Activated T-cell treated with anti-CD3 and anti-CD28 coated beads, Interleukin-2, amount 50 U/mL, for 24 hours (primary cell): ENCODE results near the gene LIN54.
"Not testable (repeated sequence)": the region's sequence is repeated elsewhere in the genome, so short reads cannot be mapped to it uniquely, and the experiment has no call there.

Experiments used
- DNase-seq: peaks from one replicate; pipeline ENCODE4 v3.0.0-alpha.2; 2020
- H3K27ac Mint-ChIP-seq: 2 replicates; pipeline ENCODE4 v1.8.0; 2020; ENCODE audit warnings: mild to moderate bottlenecking, mixed read lengths
- H3K27me3 Mint-ChIP-seq: 2 replicates; pipeline ENCODE4 v1.8.0; 2020; ENCODE audit warnings: mixed read lengths
- H3K36me3 Mint-ChIP-seq: 2 replicates; pipeline ENCODE4 v1.8.0; 2020; ENCODE audit warnings: low read depth, mixed read lengths
- H3K4me1 Mint-ChIP-seq: 2 replicates; pipeline ENCODE4 v1.8.0; 2020; ENCODE audit warnings: low read depth, mixed read lengths
- H3K4me3 Mint-ChIP-seq: 2 replicates; pipeline ENCODE4 v1.8.0; 2020; ENCODE audit warnings: mild to moderate bottlenecking, moderate library complexity, mixed read lengths
- H3K9me3 Mint-ChIP-seq: 2 replicates; pipeline ENCODE4 v1.8.0; 2020; ENCODE audit warnings: mixed read lengths

Gene LIN54

DNA sequence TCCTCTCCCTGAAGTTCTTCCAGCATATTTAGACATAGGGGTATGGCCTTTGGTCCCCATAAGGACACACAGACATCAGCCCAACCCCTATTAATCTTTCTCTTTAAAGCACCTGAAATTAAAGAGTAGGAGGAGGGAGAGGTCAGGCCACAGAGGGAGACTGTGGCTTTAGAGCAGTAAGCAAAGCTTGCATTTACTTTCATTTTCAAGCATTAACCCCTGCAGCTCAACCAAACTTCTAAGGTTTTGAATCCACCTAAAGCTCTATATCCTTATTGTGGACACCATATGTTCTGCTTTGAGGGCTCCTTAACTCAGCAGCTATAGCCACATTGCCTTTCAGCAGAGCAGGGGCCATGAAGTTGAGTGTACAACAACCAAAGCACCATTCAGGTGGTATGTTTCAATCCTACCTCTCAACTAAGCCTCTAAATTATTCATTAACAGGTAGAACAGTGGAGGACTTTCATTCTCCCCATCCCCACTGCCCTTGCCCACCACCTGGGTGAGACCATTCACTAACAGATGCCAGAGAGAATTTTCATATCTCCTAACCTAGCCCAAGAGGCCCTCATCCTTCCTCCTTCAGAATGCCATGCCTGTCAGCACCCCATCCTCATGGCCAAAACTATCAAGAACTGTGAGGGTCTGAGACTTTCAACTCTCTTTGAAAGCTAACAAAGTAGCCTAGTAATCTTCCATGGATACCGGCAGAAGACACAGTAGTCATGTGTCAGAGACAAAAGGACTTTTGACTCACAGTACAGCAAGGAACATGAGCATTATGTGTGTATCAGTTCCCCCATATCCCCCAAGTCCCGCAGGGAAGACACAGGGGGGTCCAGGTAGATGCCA lies 20.8 kb downstream of the LIN54 start:
- Mint-ChIP-seq H3K9me3 (no peaks in the 10 kb centered on the region), H3K27ac (peak overlapping the region; percentile 37), H3K4me1 (peaks cover 26% of the 10 kb centered on the region), H3K4me3 (no peak overlapping the region), H3K27me3 (no peaks in the 10 kb centered on the region), H3K36me3 (peaks cover 26% of the 10 kb centered on the region)
- no peak for DNase-seq

DNA sequence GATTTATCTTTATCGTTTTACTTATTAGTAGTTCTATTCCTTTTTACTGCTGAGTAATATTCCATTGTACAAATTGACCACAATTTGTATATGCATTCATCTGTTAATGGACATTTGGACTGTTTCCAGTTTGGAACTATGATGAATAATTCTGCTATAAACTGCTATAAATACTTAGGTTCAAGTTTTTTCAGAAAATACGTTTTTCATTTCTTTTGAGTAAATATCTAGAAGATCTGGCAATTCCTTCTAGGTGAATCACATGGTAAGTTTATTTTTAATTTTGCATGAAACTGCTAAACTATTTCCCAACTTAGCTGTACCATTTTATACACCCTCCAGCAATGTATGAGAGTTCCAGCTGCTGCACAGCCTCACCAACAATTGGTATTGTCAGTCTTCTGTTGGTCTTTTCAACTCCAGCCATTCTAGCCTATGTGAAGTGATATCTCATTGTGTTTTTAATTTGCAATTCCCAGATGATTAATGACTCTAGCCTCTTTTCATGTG lies 22.2 kb downstream of the LIN54 start:
- no peak overlapping the region for H3K4me3 Mint-ChIP-seq
- H3K4me1 Mint-ChIP-seq: peaks cover 33% of the 10 kb centered on the region
- H3K9me3 Mint-ChIP-seq: no peaks in the 10 kb centered on the region
- H3K27ac Mint-ChIP-seq: no peak overlapping the region
- no peak for DNase-seq
- H3K36me3 Mint-ChIP-seq: peaks cover 36% of the 10 kb centered on the region
- no peaks in the 10 kb centered on the region for H3K27me3 Mint-ChIP-seq

DNA sequence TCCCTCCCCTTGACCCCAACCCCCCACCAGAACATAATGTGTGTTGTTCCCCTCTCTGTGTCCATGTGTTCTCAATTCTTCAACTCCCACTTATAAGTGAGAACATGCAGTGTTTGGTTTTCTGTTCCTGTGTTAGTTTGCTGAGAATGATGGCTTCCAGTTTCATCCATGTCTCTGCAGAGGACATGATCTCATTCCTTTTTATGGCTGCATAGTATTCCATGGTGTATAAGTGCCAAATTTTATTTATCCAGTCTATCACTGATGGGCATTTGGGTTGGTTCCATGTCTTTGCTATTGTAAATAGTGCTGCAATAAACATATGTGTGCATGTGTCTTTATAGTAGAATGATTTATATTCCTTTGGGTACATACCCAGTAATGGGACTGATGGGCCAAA lies 23.1 kb downstream of the LIN54 start:
- H3K36me3 Mint-ChIP-seq: peaks cover 44% of the 10 kb centered on the region
- DNase-seq, H3K27ac Mint-ChIP-seq, H3K27me3 Mint-ChIP-seq, H3K9me3 Mint-ChIP-seq, H3K4me3 Mint-ChIP-seq: not testable (repeated sequence)
- peaks cover 33% of the 10 kb centered on the region for H3K4me1 Mint-ChIP-seq

GRCh38 chr4:82984459-82984858 lies 26.2 kb downstream of the LIN54 start:
- H3K9me3 Mint-ChIP-seq: no peaks in the 10 kb centered on the region
- no peak for DNase-seq
- H3K27ac Mint-ChIP-seq: no peak overlapping the region
- peaks cover 19% of the 10 kb centered on the region for H3K4me1 Mint-ChIP-seq
- peaks cover 55% of the 10 kb centered on the region for H3K36me3 Mint-ChIP-seq
- H3K4me3 Mint-ChIP-seq: no peak overlapping the region
- H3K27me3 Mint-ChIP-seq: no peaks in the 10 kb centered on the region

DNA sequence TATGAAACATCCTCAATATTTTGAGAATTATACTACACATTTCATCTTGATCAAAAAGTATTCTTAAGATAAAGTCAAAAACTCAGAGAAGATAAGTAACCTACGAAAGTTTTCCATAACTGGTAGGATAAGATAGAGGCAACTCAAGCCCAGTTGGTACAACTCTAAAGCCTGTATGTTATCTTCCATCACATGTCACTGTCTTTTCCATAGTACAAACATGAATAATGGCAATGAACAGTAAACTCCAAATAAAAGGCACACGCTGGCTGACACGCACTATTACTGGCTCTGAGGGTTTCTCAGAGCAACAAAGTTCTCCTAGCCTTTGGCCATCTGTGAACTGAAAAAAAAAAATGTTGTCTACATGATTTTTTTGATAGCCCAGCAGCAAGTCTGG lies 27.2 kb downstream of the LIN54 start:
- no peak overlapping the region for H3K27ac Mint-ChIP-seq
- H3K4me1 Mint-ChIP-seq: peaks cover 15% of the 10 kb centered on the region
- H3K27me3 Mint-ChIP-seq: no peaks in the 10 kb centered on the region
- H3K36me3 Mint-ChIP-seq: peaks cover 52% of the 10 kb centered on the region
- DNase-seq: no peak
- no peak overlapping the region for H3K4me3 Mint-ChIP-seq
- H3K9me3 Mint-ChIP-seq: no peaks in the 10 kb centered on the region

- H3K27ac Mint-ChIP-seq: no peak overlapping the region
- H3K36me3 Mint-ChIP-seq: peaks cover 60% of the 10 kb centered on the region
- no peaks in the 10 kb centered on the region for H3K27me3 Mint-ChIP-seq
- no peak overlapping the region for H3K4me3 Mint-ChIP-seq
- H3K4me1 Mint-ChIP-seq: peaks cover 10% of the 10 kb centered on the region
- H3K9me3 Mint-ChIP-seq: no peaks in the 10 kb centered on the region
- DNase-seq: no peak
Observed at GRCh38 chr4:82981138-82981537, 29.5 kb downstream of the LIN54 start.

- no peak for DNase-seq
- H3K27me3 Mint-ChIP-seq: no peaks in the 10 kb centered on the region
- H3K9me3 Mint-ChIP-seq: no peaks in the 10 kb centered on the region
- H3K4me3 Mint-ChIP-seq: no peak overlapping the region
- peaks cover 65% of the 10 kb centered on the region for H3K36me3 Mint-ChIP-seq
- no peak overlapping the region for H3K27ac Mint-ChIP-seq
- H3K4me1 Mint-ChIP-seq: no peaks in the 10 kb centered on the region
Observed at GRCh38 chr4:82975792-82976191, 34.8 kb downstream of the LIN54 start.

GRCh38 chr4:82969414-82969813 lies 41.2 kb downstream of the LIN54 start:
- Mint-ChIP-seq H3K4me3 (no peak overlapping the region), H3K27me3 (no peaks in the 10 kb centered on the region), H3K36me3 (peaks cover 81% of the 10 kb centered on the region)

GRCh38 chr4:82968972-82969371 lies 41.7 kb downstream of the LIN54 start:
- H3K27ac Mint-ChIP-seq: peak overlapping the region; percentile 8
- no peaks in the 10 kb centered on the region for H3K27me3 Mint-ChIP-seq
- H3K9me3 Mint-ChIP-seq: no peaks in the 10 kb centered on the region
- no peak for DNase-seq
- no peaks in the 10 kb centered on the region for H3K4me1 Mint-ChIP-seq
- H3K36me3 Mint-ChIP-seq: peaks cover 81% of the 10 kb centered on the region
- H3K4me3 Mint-ChIP-seq: no peak overlapping the region

More at GRCh38 chr4:82969414-82969813, 41.2 kb downstream of the LIN54 start:
- H3K9me3 Mint-ChIP-seq: no peaks in the 10 kb centered on the region
- H3K27ac Mint-ChIP-seq: no peak overlapping the region
- DNase-seq: no peak
- H3K4me1 Mint-ChIP-seq: no peaks in the 10 kb centered on the region

GRCh38 chr4:82965763-82966162 lies 44.9 kb downstream of the LIN54 start:
- peaks cover 82% of the 10 kb centered on the region for H3K36me3 Mint-ChIP-seq

GRCh38 chr4:82957045-82957444 lies 53.6 kb downstream of the LIN54 start:
- Mint-ChIP-seq H3K27ac (no peak overlapping the region), H3K27me3 (no peaks in the 10 kb centered on the region), H3K9me3 (no peaks in the 10 kb centered on the region), H3K36me3 (peaks cover 64% of the 10 kb centered on the region), H3K4me1 (peaks cover 10% of the 10 kb centered on the region), H3K4me3 (no peak overlapping the region)
- no peak for DNase-seq

More at GRCh38 chr4:82965763-82966162, 44.9 kb downstream of the LIN54 start:
- H3K27ac Mint-ChIP-seq: no peak overlapping the region
- H3K27me3 Mint-ChIP-seq: no peaks in the 10 kb centered on the region
- H3K4me1 Mint-ChIP-seq: peaks cover 1% of the 10 kb centered on the region
- no peaks in the 10 kb centered on the region for H3K9me3 Mint-ChIP-seq
- no peak overlapping the region for H3K4me3 Mint-ChIP-seq
- DNase-seq: no peak

DNA sequence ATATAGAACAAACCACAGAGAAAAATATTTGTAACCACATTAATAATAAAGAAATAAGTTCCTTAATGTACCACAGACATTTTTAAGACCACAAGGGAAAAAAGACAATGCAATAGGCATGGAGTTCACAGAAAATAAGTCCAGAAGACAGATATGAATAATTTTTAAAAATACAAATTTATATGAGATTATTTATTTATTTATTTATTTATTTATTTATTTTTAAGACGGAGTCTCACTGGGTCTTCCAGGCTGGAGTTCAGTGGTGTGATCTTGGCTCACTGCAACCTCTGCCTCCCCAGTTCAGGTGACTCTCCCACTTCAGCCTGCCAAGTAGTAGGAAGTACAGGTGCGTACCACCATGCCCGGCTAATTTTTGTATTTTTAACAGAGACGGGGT lies 56.4 kb downstream of the LIN54 start:
- Mint-ChIP-seq H3K27ac (no peak overlapping the region), H3K36me3 (peaks cover 52% of the 10 kb centered on the region), H3K9me3 (no peaks in the 10 kb centered on the region), H3K4me1 (peaks cover 10% of the 10 kb centered on the region), H3K4me3 (no peak overlapping the region), H3K27me3 (no peaks in the 10 kb centered on the region)
- no peak for DNase-seq

DNA sequence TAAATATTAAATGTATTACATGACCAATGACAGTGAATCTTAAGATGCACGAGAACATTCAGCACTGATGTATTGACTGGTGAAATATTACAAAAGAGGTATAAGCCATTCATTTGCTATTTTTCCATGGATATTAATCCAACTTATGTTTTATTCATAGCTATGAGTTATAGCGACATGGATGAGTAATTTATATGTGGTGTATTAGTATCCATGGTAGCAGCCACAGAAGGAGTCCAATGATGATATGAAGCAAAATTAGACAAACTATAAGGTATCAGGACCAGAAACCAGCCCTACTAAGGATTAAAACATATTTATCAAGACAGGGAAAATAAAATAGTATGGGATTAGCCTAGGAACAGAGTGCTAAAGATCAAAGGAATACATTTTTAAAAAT lies 59.4 kb downstream of the LIN54 start:
- Mint-ChIP-seq H3K4me1 (peaks cover 3% of the 10 kb centered on the region), H3K4me3 (no peak overlapping the region), H3K36me3 (peaks cover 46% of the 10 kb centered on the region), H3K9me3 (no peaks in the 10 kb centered on the region), H3K27me3 (no peaks in the 10 kb centered on the region), H3K27ac (no peak overlapping the region)
- no peak for DNase-seq

GRCh38 chr4:82948647-82949204 lies 61.9 kb downstream of the LIN54 start:
- Mint-ChIP-seq H3K36me3 (peaks cover 45% of the 10 kb centered on the region), H3K9me3 (no peaks in the 10 kb centered on the region), H3K4me3 (no peak overlapping the region), H3K27me3 (no peaks in the 10 kb centered on the region), H3K27ac (no peak overlapping the region), H3K4me1 (peaks cover 2% of the 10 kb centered on the region)
- DNase-seq: no peak

GRCh38 chr4:82947498-82947897 lies 63.1 kb downstream of the LIN54 start:
- H3K27me3 Mint-ChIP-seq: no peaks in the 10 kb centered on the region
- H3K27ac Mint-ChIP-seq: no peak overlapping the region
- peaks cover 47% of the 10 kb centered on the region for H3K36me3 Mint-ChIP-seq
- no peaks in the 10 kb centered on the region for H3K9me3 Mint-ChIP-seq
- no peak for DNase-seq
- peaks cover 2% of the 10 kb centered on the region for H3K4me1 Mint-ChIP-seq
- no peak overlapping the region for H3K4me3 Mint-ChIP-seq
